Aorta (tissue), 5 donors: ENCODE data around the gene ADGRG6. TPM values are rescaled to one million over a fixed set of nuclear protein-coding genes. Genes with fewer than 3 reads are reported as not detected.
A peak's percentile ranks its signal among the peaks of the same experiment; 100 is the strongest.

Experiments
- ATAC-seq: fragments of 200-7000 bp; cut with Tn5 transposase; one replicate; pipeline ENCODE4 v1.9.1; 2022; ENCODE audit warnings: moderate library complexity; ENCODE audit not compliant: low FRiP score
- DNase-seq, 2 donors: peaks; one replicate each; pipeline ENCODE4 v3.0.0-alpha.2; 2020
- H3K27ac ChIP-seq, 2 donors: one replicate each; pipeline ENCODE4 v1.5.1; 2013; ENCODE audit warnings: low read length in 2 of 2, mild to moderate bottlenecking in 2 of 2, moderate library complexity in 2 of 2, control low read depth in 1 of 2, inconsistent platforms in 1 of 2, low read depth in 1 of 2
- H3K27me3 ChIP-seq, 2 donors: one replicate each; pipeline ENCODE4 v1.6.1; 2013; ENCODE audit warnings: control low read depth in 1 of 2, low read length in 1 of 2, mild to moderate bottlenecking in 1 of 2, moderate library complexity in 1 of 2; ENCODE audit not compliant: insufficient read depth in 2 of 2, control insufficient read depth in 1 of 2
- H3K36me3 ChIP-seq, 2 donors: one replicate each; pipeline ENCODE4 v1.6.1; 2013; ENCODE audit warnings: control low read depth in 1 of 2, low read length in 1 of 2, mild to moderate bottlenecking in 1 of 2; ENCODE audit not compliant: insufficient read depth in 2 of 2, control insufficient read depth in 1 of 2
- H3K4me1 ChIP-seq, 2 donors: one replicate each; pipeline ENCODE4 v1.6.1; 2013; ENCODE audit warnings: low read length in 2 of 2, control low read depth in 1 of 2, mild to moderate bottlenecking in 1 of 2, moderate library complexity in 1 of 2; ENCODE audit not compliant: insufficient read depth in 2 of 2, control insufficient read depth in 1 of 2
- H3K4me3 ChIP-seq, 2 donors: one replicate each; pipeline ENCODE4 v1.5.1; 2013; ENCODE audit warnings: low read length in 2 of 2, control low read depth in 1 of 2, mild to moderate bottlenecking in 1 of 2
- H3K9me3 ChIP-seq: one replicate; pipeline ENCODE4 v1.6.1; 2013; ENCODE audit warnings: mild to moderate bottlenecking, low read length; ENCODE audit not compliant: control insufficient read depth
- WGBS, 2 donors: extraction: QIAGEN DNeasy Blood & Tissue Kit; methylation state at CpG; one replicate each; pipeline ENCODE4 v1.1.7; 2013; 5-methylcytosine and 5-hydroxymethylcytosine counted together
- intact Hi-C, 2 donors: fragments of 100-400 bp; cut with DNase I; formaldehyde crosslinking; loops; one replicate each; pipeline versions ENCODE4 v1.14.2 to v1.15.0; 2022
- long read RNA-seq, 2 donors: library from polyadenylated mRNA; unstranded; transcript quantifications; one replicate each; pipeline ENCODE4 v2.0.0, GENCODE V29; 2020 to 2021
- polyA plus RNA-seq, 2 donors: library from polyadenylated mRNA; stranded (reverse); fragments of 200-250 nt; gene quantifications; one replicate each; pipeline ENCODE4 v1.2.3, GENCODE V29; 2013
- total RNA-seq, 2 donors: library from RNA; stranded (reverse); fragmentation: NEBNext Ultra II Directional; extraction: Animal tissue kit (Norgen Biotek cat#: 25700); gene quantifications; one replicate each; pipeline ENCODE4 v1.2.1, GENCODE V29; 2021
- donor health status: healthy with polysubstance abuse.
- donor health status: Bipolar disorder and iron deficiency.
- donor health status: DM: no; HTN: no; CAD: no.
- donor health status: DM: no; HTN: no; CAD: no.
- donor health status: DM: yes; HTN: yes; CAD: no.

The ADGRG6 gene
- total RNA-seq (10 to 100 TPM; 14.3 to 15.7 TPM), polyA plus RNA-seq (1 to 10 TPM in 1 of 2 donors, under 1 TPM in 1; 0.18 to 1.3 TPM)
- long read RNA-seq, donor 1, partial matches to known transcripts: 1 of 3 reads
- long read RNA-seq, donor 1, other reads (novel, unspliced or antisense): 2 of 3 reads
- long read RNA-seq, donor 2, partial matches to known transcripts: 5 of 5 reads
- long read RNA-seq, donor 2, other reads (novel, unspliced or antisense): 0 of 5 reads

GRCh38 chr6:142301651-142302391, at the start of gene ADGRG6:
Gene ADGRG6 (plus strand): TSS chr6:142302007. CDS start chr6:142302330, 323 bp downstream.
- no peaks in the 10 kb centered on the region for H3K36me3 ChIP-seq
- intact Hi-C loops: no loop called here
- no peak within 1 kb of the TSS for H3K27ac ChIP-seq
- no peaks in the 10 kb centered on the region for H3K4me1 ChIP-seq
- H3K27me3 ChIP-seq: no peaks in the 10 kb centered on the region
- peak; percentile 67 for ATAC-seq
- DNase-seq: peak; percentile 59 to 77
- H3K9me3 ChIP-seq: no peaks in the 10 kb centered on the region
- WGBS, 2 donors: 2% methylated on average over 59 to 69 of the region's 69 CpGs
- H3K4me3 ChIP-seq: peak within 1 kb of the TSS; percentile 45 to 56

DNA sequence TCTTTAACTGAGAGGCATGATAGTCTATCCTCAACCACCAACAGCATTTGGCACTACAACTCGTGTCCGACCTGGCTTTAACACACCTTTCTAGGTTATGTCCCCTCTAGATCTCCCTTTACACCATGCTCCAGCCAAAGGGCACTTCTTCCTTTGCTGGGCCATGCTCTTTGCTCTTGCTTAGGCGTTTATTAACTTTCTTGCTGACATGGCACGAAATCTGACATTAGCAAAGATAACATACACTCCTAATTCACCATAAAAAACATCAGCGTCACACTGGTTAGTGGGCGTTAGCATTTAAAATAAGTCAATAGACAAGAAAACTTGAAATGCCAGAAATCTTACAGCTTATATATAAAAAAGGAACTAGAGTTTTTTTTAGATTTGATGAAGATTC, 47.3 kb upstream of the ADGRG6 start:
- intact Hi-C loops: no loop called here
- H3K27me3 ChIP-seq: no peaks in the 10 kb centered on the region

GRCh38 chr6:142255785-142256184, 46.0 kb upstream of the ADGRG6 start:
- no peaks in the 10 kb centered on the region for H3K27me3 ChIP-seq
- H3K9me3 ChIP-seq: no peaks in the 10 kb centered on the region
- peaks cover 5 to 8% of the 10 kb centered on the region in 2 donors for H3K4me1 ChIP-seq
- DNase-seq (no peak), ATAC-seq (no peak)
- peak overlapping the region in 1 of 2 donors; percentile 43 for H3K27ac ChIP-seq
- intact Hi-C loops: no loop called here
- H3K36me3 ChIP-seq: no peaks in the 10 kb centered on the region
- H3K4me3 ChIP-seq: no peak overlapping the region
- WGBS, 2 donors: 0 to 11% methylated on average over 2 of the region's 2 CpGs

More for the DNA sequence above, 47.3 kb upstream of the ADGRG6 start:
- ATAC-seq (no peak), DNase-seq (no peak)
- Histone ChIP-seq H3K27ac (no peak overlapping the region), H3K9me3 (no peaks in the 10 kb centered on the region), H3K4me3 (no peak overlapping the region), H3K4me1 (peaks cover 5 to 8% of the 10 kb centered on the region in 2 donors), H3K36me3 (no peaks in the 10 kb centered on the region)
- 83 to 84% methylated on average over 6 of the region's 6 CpGs for WGBS, 2 donors

DNA sequence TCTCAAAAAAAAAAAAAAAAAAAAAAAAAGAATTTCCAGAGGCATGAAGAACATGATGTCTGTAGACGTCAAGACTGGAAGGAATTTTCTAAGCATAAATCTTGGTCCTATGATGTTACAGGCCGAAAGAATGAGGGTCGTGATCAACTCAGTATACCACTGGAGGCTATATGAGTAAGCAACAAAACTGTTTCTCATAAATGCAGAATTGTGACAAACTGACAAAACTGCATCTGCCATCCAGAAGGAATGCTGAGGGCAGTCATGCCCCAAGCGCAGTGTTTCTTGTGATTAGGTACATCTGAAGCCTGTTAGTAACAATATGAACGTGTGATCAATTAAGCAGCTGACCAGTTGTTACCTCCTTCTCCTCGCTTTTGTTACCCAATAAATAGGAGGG, 43.5 kb upstream of the ADGRG6 start:
- Histone ChIP-seq H3K36me3 (no peaks in the 10 kb centered on the region), H3K4me1 (peaks cover 5 to 8% of the 10 kb centered on the region in 2 donors), H3K27ac (no peak overlapping the region), H3K27me3 (no peaks in the 10 kb centered on the region), H3K9me3 (no peaks in the 10 kb centered on the region), H3K4me3 (no peak overlapping the region)
- no peak for DNase-seq
- 94 to 99% methylated on average over 6 of the region's 6 CpGs for WGBS, 2 donors
- intact Hi-C loops: no loop called here
- no peak for ATAC-seq

GRCh38 chr6:142258757-142259156, 43.0 kb upstream of the ADGRG6 start:
- no peaks in the 10 kb centered on the region for H3K9me3 ChIP-seq
- H3K36me3 ChIP-seq: no peaks in the 10 kb centered on the region
- DNase-seq: no peak
- H3K4me3 ChIP-seq: no peak overlapping the region
- intact Hi-C loops: no loop called here
- no peak overlapping the region for H3K27ac ChIP-seq
- ATAC-seq: no peak
- H3K27me3 ChIP-seq: no peaks in the 10 kb centered on the region
- peaks cover 5 to 8% of the 10 kb centered on the region in 2 donors for H3K4me1 ChIP-seq
- 47 to 60% methylated on average over 8 of the region's 8 CpGs for WGBS, 2 donors

DNA sequence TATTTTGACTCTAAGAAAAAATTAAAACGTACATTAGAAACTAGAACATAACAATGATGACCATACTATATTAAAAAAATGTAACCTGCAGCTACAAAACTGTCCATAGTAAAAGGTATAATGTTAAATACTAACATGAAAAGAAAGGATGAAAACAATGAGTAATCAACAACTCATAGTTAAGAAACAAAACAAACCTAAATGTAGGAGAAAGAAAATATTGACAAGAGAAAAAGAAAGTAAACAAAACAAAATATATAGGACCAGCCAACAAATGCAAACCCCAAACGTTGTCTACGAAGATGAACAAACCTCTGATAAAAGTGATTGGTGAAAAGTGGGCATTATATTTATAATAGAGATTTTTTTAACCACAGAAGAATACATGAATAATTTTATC, 41.1 kb upstream of the ADGRG6 start:
- Histone ChIP-seq H3K4me3 (no peak overlapping the region), H3K4me1 (peaks cover 5 to 8% of the 10 kb centered on the region in 2 donors), H3K27me3 (no peaks in the 10 kb centered on the region), H3K27ac (no peak overlapping the region), H3K9me3 (no peaks in the 10 kb centered on the region), H3K36me3 (no peaks in the 10 kb centered on the region)
- WGBS, 2 donors: 81 to 89% methylated on average over 3 of the region's 3 CpGs
- ATAC-seq (no peak), DNase-seq (no peak)
- intact Hi-C loops: no loop called here

DNA sequence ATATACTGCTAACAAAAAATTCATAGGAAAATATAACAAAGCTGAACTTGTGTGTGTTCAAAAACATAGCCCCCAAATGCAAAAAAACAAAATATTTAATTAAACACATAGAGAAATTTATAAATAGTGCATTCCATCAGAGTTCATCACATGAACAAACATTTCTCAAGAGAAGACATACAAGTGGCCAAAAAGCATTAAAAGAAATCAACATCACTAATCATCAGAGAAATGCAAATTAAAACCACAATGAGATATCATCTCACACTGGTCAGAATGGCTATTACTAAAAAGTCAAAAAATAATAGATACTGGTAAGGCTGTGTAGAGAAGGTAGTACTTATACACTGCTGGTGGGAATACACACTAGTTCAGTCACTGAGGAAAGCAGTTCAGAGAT, 39.6 kb upstream of the ADGRG6 start:
- Histone ChIP-seq H3K9me3 (no peaks in the 10 kb centered on the region), H3K27me3 (no peaks in the 10 kb centered on the region), H3K27ac (no peak overlapping the region), H3K4me3 (no peak overlapping the region), H3K36me3 (no peaks in the 10 kb centered on the region), H3K4me1 (peaks cover 2 to 3% of the 10 kb centered on the region in 2 donors)
- intact Hi-C loops: no loop called here
- DNase-seq: no peak
- ATAC-seq: no peak

DNA sequence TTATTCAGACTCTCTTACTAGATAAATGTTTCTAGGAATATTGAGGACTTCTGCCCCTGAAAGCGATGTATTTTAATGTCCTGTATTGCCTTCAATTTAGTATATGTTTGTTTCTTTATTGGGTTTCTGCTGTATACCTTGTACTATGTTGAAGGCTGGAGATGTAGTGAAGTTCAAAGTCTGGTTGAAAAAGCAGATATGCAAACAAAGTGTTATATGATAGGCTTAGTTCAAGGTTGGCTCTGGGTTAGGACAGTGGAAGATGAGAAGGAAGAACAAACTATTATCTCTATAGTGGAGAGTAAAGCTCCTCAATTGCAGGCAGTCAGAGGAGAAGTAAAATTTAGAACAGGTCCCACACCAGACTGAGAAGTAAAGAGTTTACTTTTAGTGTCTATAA, 36.3 kb upstream of the ADGRG6 start:
- Histone ChIP-seq H3K27ac (no peak overlapping the region), H3K4me1 (no peaks in the 10 kb centered on the region), H3K27me3 (no peaks in the 10 kb centered on the region), H3K9me3 (no peaks in the 10 kb centered on the region), H3K36me3 (no peaks in the 10 kb centered on the region), H3K4me3 (no peak overlapping the region)
- intact Hi-C loops: no loop called here
- DNase-seq (no peak), ATAC-seq (no peak)
- 92 to 93% methylated on average over 1 of the region's 1 CpG for WGBS, 2 donors

GRCh38 chr6:142266060-142266459, 35.7 kb upstream of the ADGRG6 start:
- 67 to 70% methylated on average over 4 of the region's 4 CpGs for WGBS, 2 donors
- Histone ChIP-seq H3K27ac (no peak overlapping the region), H3K36me3 (no peaks in the 10 kb centered on the region), H3K4me3 (no peak overlapping the region), H3K9me3 (no peaks in the 10 kb centered on the region), H3K4me1 (no peaks in the 10 kb centered on the region), H3K27me3 (no peaks in the 10 kb centered on the region)
- ATAC-seq: no peak
- intact Hi-C loops: no loop called here
- DNase-seq: no peak
